Adrenal gland (tissue), 12 donors: Measurements from ENCODE around the gene ZNF428. TPM values are rescaled to one million over a fixed set of nuclear protein-coding genes. Genes with fewer than 3 reads are reported as not detected.
"Not testable (repeated sequence)": the region's sequence is repeated elsewhere in the genome, so short reads cannot be mapped to it uniquely, and the experiment has no call there.

Experiments used
- DNase-seq, 7 donors: peaks; one replicate each; pipeline ENCODE4 v3.0.0-alpha.2; 2019 to 2020
- H3K27ac ChIP-seq, 5 donors: fragments of 200-600 bp; sonication (generic) in 4 of 5; 1 replicate in 3 of 5; 2 replicates in 2 of 5; pipeline versions ENCODE4 v1.5.1 to v1.8.0; 2016 to 2020; ENCODE audit warnings: mild to moderate bottlenecking in 1 of 5
- H3K27me3 ChIP-seq: fragments of 200-600 bp; 2 replicates; pipeline ENCODE4 v1.8.0; 2021
- H3K36me3 ChIP-seq, 2 donors: fragments of 200-600 bp; replicated peaks in 1 of 2; 1 replicate in 1 of 2; 2 replicates in 1 of 2; pipeline versions ENCODE4 v1.5.1 to v1.8.0; 2018 to 2022
- H3K4me1 ChIP-seq, 2 donors: fragments of 200-600 bp; replicated peaks in 1 of 2; 1 replicate in 1 of 2; 2 replicates in 1 of 2; pipeline versions ENCODE4 v1.5.1 to v1.8.0; 2018 to 2021
- H3K4me3 ChIP-seq, 4 donors: fragments of 200-600 bp; sonication (generic) in 3 of 4; one replicate each; pipeline ENCODE4 v1.5.1; 2016 to 2018
- H3K9me3 ChIP-seq, 3 donors: fragments of 200-600 bp; sonication (generic) in 1 of 3; replicated peaks in 1 of 3; 1 replicate in 2 of 3; 2 replicates in 1 of 3; pipeline versions ENCODE4 v1.5.1 to v1.8.0; 2016 to 2021
- POLR2A ChIP-seq, 2 donors: fragments of 450-650 bp; IDR thresholded peaks; one replicate each; pipeline ENCODE4 v1.6.1; 2017; ENCODE audit warnings: antibody characterized with exemption in 2 of 2, mild to moderate bottlenecking in 2 of 2, moderate library complexity in 1 of 2
- WGBS, 4 donors: extraction: QIAGEN DNeasy Blood & Tissue Kit in 2 of 4; methylation state at CpG; one replicate each; pipeline versions ENCODE4 v1.1.5 to v1.1.7; 2013 to 2017; 5-methylcytosine and 5-hydroxymethylcytosine counted together
- intact Hi-C, 2 donors: fragments of 100-400 bp; cut with DNase I; formaldehyde crosslinking; loops; one replicate each; pipeline versions ENCODE4 v1.14.1 to v1.15.0; 2022 to 2023
- polyA plus RNA-seq, 3 donors: library from polyadenylated mRNA; stranded (reverse); fragments of 200-250 nt in 2 of 3; fragments of 350-450 nt in 1 of 3; fragmentation: Illumina TruSeq in 1 of 3; extraction: RNeasy Lipid Tissue Mini Kit (QIAGEN cat#74804) in 1 of 3; gene quantifications; one replicate each; pipeline ENCODE4 v1.2.3, GENCODE V29; 2013 to 2014
- total RNA-seq, 9 donors: library from RNA; depleted of rRNA in 4 of 9; stranded (reverse); fragments of >200 nt in 4 of 9; fragments of 120-200 nt in 1 of 9; fragmentation: NEBNext Ultra II Directional in 1 of 9; extraction: Animal tissue kit (Norgen Biotek cat#: 25700) in 1 of 9; gene quantifications; one replicate each; pipeline versions ENCODE4 v1.1.0 to v1.2.4, GENCODE V29; 2013 to 2023
- TF ChIP-seq, protein P1 (sequence below), 6 experiments: fragments of 450-650 bp in 4 of 6; fragments of 200-600 bp in 2 of 6; sonication (generic) in 1 of 6; IDR thresholded peaks; 1 replicate in 5 of 6; 2 replicates in 1 of 6; pipeline versions ENCODE4 v1.5.1 to v1.8.0; 2016 to 2021; ENCODE audit warnings: antibody characterized with exemption in 6 of 6, mild to moderate bottlenecking in 2 of 6, moderate library complexity in 1 of 6
- donor health status: healthy with polysubstance abuse.
- donor health status: Bipolar disorder and iron deficiency.
- donor health status: DM: yes; HTN: yes; CAD: no.
- donor health status: DM: no; HTN: no; CAD: no.
- donor health status: DM: no; HTN: no; CAD: no.
- donor health status: DM: yes; HTN: yes; CAD: no.

Gene ZNF428
- total and polyA plus RNA-seq, 12 donors: 10.3 to 214 (median 58.8) TPM

DNA sequence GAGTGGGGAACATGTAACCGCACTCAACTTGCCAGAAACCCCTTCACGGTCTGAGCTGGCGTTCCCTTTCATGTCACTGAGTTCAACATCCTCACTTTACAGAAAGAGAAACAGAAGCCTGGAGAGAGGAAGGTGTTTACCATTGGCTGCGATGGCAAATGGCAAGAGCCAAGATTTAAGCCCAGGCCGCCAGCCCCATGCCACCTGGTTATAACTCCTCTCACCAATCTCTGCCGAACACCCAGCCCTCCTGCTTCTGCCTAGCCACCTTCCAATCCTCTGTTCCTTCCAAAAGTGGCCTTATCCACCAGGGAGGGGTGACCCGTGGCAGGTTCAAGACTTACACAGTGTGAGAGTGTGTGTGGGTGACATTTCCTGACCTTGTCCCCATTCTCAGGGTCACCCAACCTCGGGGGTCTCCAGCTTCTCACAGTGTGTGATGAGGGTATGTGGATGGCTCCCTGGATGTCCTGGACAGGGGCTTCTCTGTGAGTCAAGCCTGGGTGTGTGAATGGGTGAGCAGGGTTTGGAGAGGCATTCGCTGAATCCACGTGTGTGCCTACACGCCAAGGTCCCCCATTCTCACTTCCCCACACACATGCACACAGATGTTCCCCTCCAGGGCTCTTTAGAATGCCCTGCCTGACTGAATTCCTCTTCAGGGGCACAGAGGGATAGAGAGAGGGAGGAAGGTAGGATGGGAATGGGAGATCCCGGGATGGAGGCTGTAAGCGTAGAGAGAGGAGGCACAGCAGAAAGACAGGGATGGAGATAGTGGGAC is 19.0 kb upstream of the ZNF428 start:
- WGBS, 4 donors: 70 to 75% (median 74%) methylated on average over 13 of the region's 13 CpGs
- Histone ChIP-seq H3K27ac (no peak overlapping the region), H3K4me3 (no peak overlapping the region), H3K27me3 (no peaks in the 10 kb centered on the region), H3K36me3 (no peaks in the 10 kb centered on the region), H3K9me3 (no peaks in the 10 kb centered on the region), H3K4me1 (peaks cover 20 to 22% of the 10 kb centered on the region in 2 donors)
- DNase-seq: no peak
- intact Hi-C loops: no loop called here
- no peak for TF ChIP-seq POLR2A (IDR thresholded peaks at IDR 0.05)
- TF ChIP-seq, protein P1, sequence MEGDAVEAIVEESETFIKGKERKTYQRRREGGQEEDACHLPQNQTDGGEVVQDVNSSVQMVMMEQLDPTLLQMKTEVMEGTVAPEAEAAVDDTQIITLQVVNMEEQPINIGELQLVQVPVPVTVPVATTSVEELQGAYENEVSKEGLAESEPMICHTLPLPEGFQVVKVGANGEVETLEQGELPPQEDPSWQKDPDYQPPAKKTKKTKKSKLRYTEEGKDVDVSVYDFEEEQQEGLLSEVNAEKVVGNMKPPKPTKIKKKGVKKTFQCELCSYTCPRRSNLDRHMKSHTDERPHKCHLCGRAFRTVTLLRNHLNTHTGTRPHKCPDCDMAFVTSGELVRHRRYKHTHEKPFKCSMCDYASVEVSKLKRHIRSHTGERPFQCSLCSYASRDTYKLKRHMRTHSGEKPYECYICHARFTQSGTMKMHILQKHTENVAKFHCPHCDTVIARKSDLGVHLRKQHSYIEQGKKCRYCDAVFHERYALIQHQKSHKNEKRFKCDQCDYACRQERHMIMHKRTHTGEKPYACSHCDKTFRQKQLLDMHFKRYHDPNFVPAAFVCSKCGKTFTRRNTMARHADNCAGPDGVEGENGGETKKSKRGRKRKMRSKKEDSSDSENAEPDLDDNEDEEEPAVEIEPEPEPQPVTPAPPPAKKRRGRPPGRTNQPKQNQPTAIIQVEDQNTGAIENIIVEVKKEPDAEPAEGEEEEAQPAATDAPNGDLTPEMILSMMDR (IDR thresholded peaks at IDR 0.05): no peak

DNA sequence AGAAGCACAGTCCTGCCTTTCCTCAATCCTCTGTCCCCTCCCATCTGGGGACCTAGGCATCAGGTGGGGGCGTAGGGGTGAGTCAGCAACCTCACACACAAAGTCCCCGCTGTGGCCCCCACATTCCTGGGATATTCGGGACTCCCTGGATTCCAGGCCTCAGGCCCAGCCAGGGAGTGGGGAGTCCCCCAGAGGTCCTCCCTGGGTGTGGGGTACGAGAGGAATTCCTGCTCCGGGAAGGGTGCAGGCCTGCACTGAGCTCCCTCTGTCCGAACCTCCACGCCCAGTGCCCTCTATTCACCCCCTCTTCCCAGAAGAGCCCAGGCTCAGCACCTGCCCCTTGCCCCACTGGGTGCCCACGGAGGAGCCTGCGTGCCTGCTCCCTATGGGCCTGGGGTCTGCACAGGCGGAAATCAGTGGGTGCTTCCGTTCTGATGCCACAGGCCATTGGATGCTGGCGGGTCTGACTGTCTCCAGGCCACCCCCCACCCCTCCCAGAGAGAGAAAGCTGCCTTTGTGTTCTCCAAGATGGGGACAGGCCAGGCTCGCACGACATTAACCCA is 16.8 kb upstream of the ZNF428 start:
- H3K9me3 ChIP-seq: no peaks in the 10 kb centered on the region
- H3K27ac ChIP-seq: peak overlapping the region in 1 of 5 donors; percentile 26
- H3K27me3 ChIP-seq: no peaks in the 10 kb centered on the region
- no peak for TF ChIP-seq POLR2A (IDR thresholded peaks at IDR 0.05)
- no peak overlapping the region for H3K4me3 ChIP-seq
- no peaks in the 10 kb centered on the region for H3K36me3 ChIP-seq
- no peak for DNase-seq
- 75 to 84% (median 84%) methylated on average over 9 to 14 of the region's 14 CpGs for WGBS, 4 donors
- peaks cover 20 to 26% of the 10 kb centered on the region in 2 donors for H3K4me1 ChIP-seq
- intact Hi-C loops: no loop called here

DNA sequence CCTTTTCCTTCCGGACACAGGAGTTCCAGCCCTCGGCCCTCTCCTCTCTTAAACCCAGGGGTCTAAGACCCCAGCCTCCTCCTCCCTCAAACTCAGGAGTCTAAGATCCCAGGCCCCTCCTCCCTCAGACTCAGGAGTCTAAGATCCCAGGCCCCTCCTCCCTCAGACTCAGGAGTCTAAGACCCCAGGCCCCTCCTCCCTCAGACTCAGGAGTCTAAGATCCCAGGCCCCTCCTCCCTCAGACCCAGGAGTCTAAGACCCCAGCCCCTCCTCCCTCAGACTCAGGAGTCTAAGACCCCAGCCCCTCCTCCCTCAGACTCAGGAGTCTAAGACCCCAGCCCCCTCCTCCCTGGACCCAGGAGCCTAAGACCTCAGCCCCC is 16.1 kb upstream of the ZNF428 start:
- 29 to 68% (median 31%) methylated on average over 2 of the region's 2 CpGs for WGBS, 4 donors
- H3K36me3 ChIP-seq, intact Hi-C loops, DNase-seq, H3K27me3 ChIP-seq, H3K9me3 ChIP-seq: not testable (repeated sequence)
- Histone ChIP-seq H3K4me3 (peak overlapping the region in 1 of 4 donors; percentile 51), H3K27ac (peak overlapping the region in 1 of 5 donors; percentile 52), H3K4me1 (peaks cover 20 to 26% of the 10 kb centered on the region in 2 donors)

DNA sequence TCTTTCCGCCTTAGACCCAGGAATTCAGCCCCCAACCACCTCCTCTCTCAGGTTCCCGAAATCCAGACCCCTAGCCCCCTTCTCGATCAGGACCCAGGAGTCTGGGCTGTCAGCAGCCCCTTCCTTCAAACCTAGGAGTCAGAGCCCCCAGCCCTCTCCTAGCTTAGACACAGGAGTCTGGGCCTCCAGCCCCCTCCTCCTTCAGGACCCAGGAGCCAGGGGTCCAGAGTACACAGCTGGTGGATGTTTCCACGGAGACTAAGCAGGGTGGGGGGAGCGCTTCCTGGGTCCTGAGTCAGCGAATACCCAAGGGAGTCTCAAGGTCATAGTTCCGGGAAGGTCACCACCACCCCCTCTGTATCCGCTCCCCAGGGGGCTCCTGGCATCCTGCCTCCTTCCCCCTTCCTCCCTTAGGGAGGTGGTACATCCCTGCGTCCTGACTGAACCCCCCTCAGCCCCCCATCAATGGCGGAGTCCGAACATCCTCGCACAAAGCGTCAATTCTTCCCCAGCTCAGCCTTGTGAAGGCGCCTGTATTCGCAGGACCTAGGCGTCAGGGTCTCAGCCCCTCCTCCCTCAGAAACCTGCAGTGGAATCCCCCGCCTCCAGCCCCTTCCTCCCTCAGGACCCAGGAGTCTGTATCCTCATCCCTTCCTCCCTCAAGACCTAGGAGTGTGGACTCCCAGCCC is 15.6 kb upstream of the ZNF428 start:
- Histone ChIP-seq H3K36me3 (no peaks in the 10 kb centered on the region), H3K9me3 (no peaks in the 10 kb centered on the region), H3K4me3 (peak overlapping the region in 1 of 4 donors; percentile 51), H3K27me3 (no peaks in the 10 kb centered on the region), H3K4me1 (peaks cover 15 to 22% of the 10 kb centered on the region in 2 donors), H3K27ac (peak overlapping the region in 2 of 5 donors; percentile 40 to 52)
- TF ChIP-seq, protein P1 (IDR thresholded peaks at IDR 0.05): no peak
- no peak for TF ChIP-seq POLR2A (IDR thresholded peaks at IDR 0.05)
- intact Hi-C loops: no loop called here
- 6 to 13% (median 10%) methylated on average over 11 to 17 of the region's 17 CpGs for WGBS, 4 donors
- peak in 5 of 7 donors; percentile 47 to 65 (median 57) for DNase-seq

DNA sequence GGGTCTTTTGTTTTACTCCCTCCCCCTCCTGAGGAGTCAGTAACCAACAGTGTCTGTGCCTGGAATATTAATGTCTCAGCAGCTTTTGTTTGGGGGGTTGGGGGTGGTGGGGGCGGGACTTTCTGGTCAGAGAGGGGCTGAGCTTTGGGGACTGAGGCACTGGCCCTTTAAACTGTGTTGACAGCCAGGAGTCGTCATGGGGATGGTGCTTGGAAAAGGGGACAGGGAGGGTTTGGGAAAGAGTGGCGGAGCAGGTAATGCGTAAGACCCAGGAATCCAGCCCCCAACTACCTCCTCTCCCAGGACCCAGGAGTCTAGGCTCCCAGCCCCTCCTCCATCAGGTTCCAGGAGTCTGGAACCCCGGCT is 15.1 kb upstream of the ZNF428 start:
- Histone ChIP-seq H3K9me3 (no peaks in the 10 kb centered on the region), H3K27me3 (no peaks in the 10 kb centered on the region), H3K4me1 (peaks cover 14 to 22% of the 10 kb centered on the region in 2 donors), H3K27ac (peak overlapping the region in 2 of 5 donors; percentile 40 to 52), H3K4me3 (peak overlapping the region in 1 of 4 donors; percentile 51), H3K36me3 (no peaks in the 10 kb centered on the region)
- DNase-seq: no peak
- intact Hi-C loops: no loop called here
- no peak for TF ChIP-seq POLR2A (IDR thresholded peaks at IDR 0.05)
- TF ChIP-seq, protein P1 (IDR thresholded peaks at IDR 0.05): no peak
- 29 to 43% (median 37%) methylated on average over 2 to 5 of the region's 5 CpGs for WGBS, 4 donors
